ENCODE data around the gene PTK6.

- no peak for TF ChIP-seq POLR2A (IDR thresholded peaks at IDR 0.05)
- TF ChIP-seq CTCF (IDR thresholded peaks at IDR 0.05) = no peak
Measured at GRCh38 chr20:63565021-63565698, 28.0 kb upstream of the PTK6 start.

Data from Peyer's patch (tissue), 4 donors.